Progenitor cell of endocrine pancreas (in vitro differentiated cells): ENCODE measurements around the gene LTBP2. TPM values are rescaled to one million over a fixed set of nuclear protein-coding genes. Genes with fewer than 3 reads are reported as not detected.

ENCODE experiments used
- DNase-seq: peaks from one replicate; pipeline ENCODE4 v3.0.0; 2021; ENCODE audit warnings: low spot score; ENCODE audit not compliant: unreplicated experiment
- H3K27ac Mint-ChIP-seq: 2 replicates; pipeline ENCODE4 v1.8.0; 2021; ENCODE audit warnings: mild to moderate bottlenecking, moderate library complexity, mixed read lengths
- H3K27me3 Mint-ChIP-seq: 2 replicates; pipeline ENCODE4 v1.8.0; 2021; ENCODE audit warnings: mixed read lengths
- H3K36me3 Mint-ChIP-seq: 2 replicates; pipeline ENCODE4 v1.8.0; 2022; ENCODE audit warnings: mixed read lengths; ENCODE audit not compliant: insufficient read depth
- H3K4me1 Mint-ChIP-seq: 2 replicates; pipeline ENCODE4 v1.8.0; 2021; ENCODE audit warnings: low read depth, mixed read lengths
- H3K4me3 Mint-ChIP-seq: 2 replicates; pipeline ENCODE4 v1.8.0; 2021; ENCODE audit warnings: low read depth, mild to moderate bottlenecking, moderate library complexity, mixed read lengths
- H3K9me3 Mint-ChIP-seq: 2 replicates; pipeline ENCODE4 v1.8.0; 2021; ENCODE audit warnings: low read depth, mixed read lengths
- CTCF ChIP-seq: fragments of 200-600 bp; sonication (generic); IDR thresholded peaks from one replicate; pipeline ENCODE4 v1.5.0; 2021; ENCODE audit warnings: antibody characterized with exemption, mild to moderate bottlenecking; ENCODE audit not compliant: unreplicated experiment
- total RNA-seq: library from RNA; stranded (reverse); gene quantifications from 2 replicates; pipeline ENCODE4 v1.2.1, GENCODE V29; 2021

The LTBP2 gene
- total RNA-seq, 1 donor from 2014 or later: 0.79 TPM

GRCh38 chr14:74567219-74567618, 44.8 kb downstream of the LTBP2 start:
- H3K4me3 Mint-ChIP-seq: no peak overlapping the region
- peaks cover 9% of the 10 kb centered on the region for H3K4me1 Mint-ChIP-seq
- no peaks in the 10 kb centered on the region for H3K9me3 Mint-ChIP-seq
- no peak for TF ChIP-seq CTCF
- no peak overlapping the region for H3K27ac Mint-ChIP-seq
- no peak for DNase-seq
- H3K36me3 Mint-ChIP-seq: no peaks in the 10 kb centered on the region
- H3K27me3 Mint-ChIP-seq: peaks cover 3% of the 10 kb centered on the region

GRCh38 chr14:74566174-74567141, 45.6 kb downstream of the LTBP2 start:
- DNase-seq: no peak

GRCh38 chr14:74563586-74564159, 48.4 kb downstream of the LTBP2 start:
- H3K9me3 Mint-ChIP-seq: no peaks in the 10 kb centered on the region

More at GRCh38 chr14:74566174-74567141, 45.6 kb downstream of the LTBP2 start:
- Mint-ChIP-seq H3K4me3 (no peak overlapping the region), H3K27ac (no peak overlapping the region), H3K4me1 (peaks cover 5% of the 10 kb centered on the region), H3K36me3 (no peaks in the 10 kb centered on the region), H3K27me3 (peaks cover 3% of the 10 kb centered on the region), H3K9me3 (no peaks in the 10 kb centered on the region)
- no peak for TF ChIP-seq CTCF

GRCh38 chr14:74563233-74563585, 48.8 kb downstream of the LTBP2 start:
- TF ChIP-seq CTCF: peak; percentile 16
- Mint-ChIP-seq H3K9me3 (no peaks in the 10 kb centered on the region), H3K36me3 (no peaks in the 10 kb centered on the region), H3K27ac (no peak overlapping the region), H3K27me3 (peaks cover 3% of the 10 kb centered on the region), H3K4me3 (no peak overlapping the region), H3K4me1 (peaks cover 5% of the 10 kb centered on the region)
- DNase-seq: no peak

More at GRCh38 chr14:74563586-74564159, 48.4 kb downstream of the LTBP2 start:
- DNase-seq: no peak
- peaks cover 3% of the 10 kb centered on the region for H3K27me3 Mint-ChIP-seq
- H3K4me3 Mint-ChIP-seq: no peak overlapping the region
- no peak overlapping the region for H3K27ac Mint-ChIP-seq
- peaks cover 5% of the 10 kb centered on the region for H3K4me1 Mint-ChIP-seq
- H3K36me3 Mint-ChIP-seq: no peaks in the 10 kb centered on the region
- no peak for TF ChIP-seq CTCF

- Mint-ChIP-seq H3K9me3 (no peaks in the 10 kb centered on the region), H3K4me1 (peaks cover 5% of the 10 kb centered on the region), H3K27me3 (peaks cover 3% of the 10 kb centered on the region), H3K27ac (no peak overlapping the region), H3K36me3 (no peaks in the 10 kb centered on the region), H3K4me3 (no peak overlapping the region)
- no peak for TF ChIP-seq CTCF
- no peak for DNase-seq
Observed at GRCh38 chr14:74562515-74563232, 49.4 kb downstream of the LTBP2 start.
